ENCODE results near the gene METAP1D. TPM values are rescaled to one million over a fixed set of nuclear protein-coding genes. Genes with fewer than 3 reads are reported as not detected.
A peak's percentile ranks its signal among the peaks of the same experiment; 100 is the strongest.

METAP1D gene
- total and polyA plus RNA-seq, 11 donors = 2.9 to 7.0 (median 5.3) TPM

DNA sequence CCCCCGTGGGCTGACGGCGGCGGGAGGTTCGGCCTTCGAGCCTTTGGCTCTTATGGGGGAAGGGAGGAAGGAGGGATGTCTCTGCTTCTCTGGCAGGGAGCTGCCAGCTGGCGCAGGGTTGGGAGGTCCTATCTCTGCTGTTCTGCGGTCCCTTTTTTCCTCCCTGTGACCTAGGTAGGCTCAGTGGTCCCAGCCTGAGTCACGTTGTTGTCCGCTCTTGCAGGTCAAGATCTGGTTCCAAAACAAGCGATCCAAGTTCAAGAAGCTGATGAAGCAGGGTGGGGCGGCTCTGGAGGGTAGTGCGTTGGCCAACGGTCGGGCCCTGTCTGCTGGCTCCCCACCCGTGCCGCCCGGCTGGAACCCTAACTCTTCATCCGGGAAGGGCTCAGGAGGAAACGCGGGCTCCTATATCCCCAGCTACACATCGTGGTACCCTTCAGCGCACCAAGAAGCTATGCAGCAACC, 88.1 kb downstream of the METAP1D start:
- H3K4me3 ChIP-seq = no peak overlapping the region
- intact Hi-C loops (cut with DNase I) = loop anchor here in 2 of 10 donors (10.0 kb wide), 1 partner anchor 163 kb away; the partner anchor contains the start of gene HAT1 (in 2 of the 2)
- ATAC-seq (no peak), DNase-seq (peak in 1 of 5 donors; percentile 27)
- H3K4me1 ChIP-seq = peaks cover 3 to 56% (median 26%) of the 10 kb centered on the region in 12 donors
- H3K27me3 ChIP-seq = peaks cover 95 to 100% (median 100%) of the 10 kb centered on the region in 9 donors
- WGBS, 4 donors = 5 to 11% (median 10%) methylated on average over 21 to 23 of the region's 23 CpGs
- H3K9me3 ChIP-seq = no peaks in the 10 kb centered on the region
- H3K36me3 ChIP-seq = no peaks in the 10 kb centered on the region
- no peak for TF ChIP-seq POLR2A (IDR thresholded peaks at IDR 0.05)
- TF ChIP-seq, protein P1, sequence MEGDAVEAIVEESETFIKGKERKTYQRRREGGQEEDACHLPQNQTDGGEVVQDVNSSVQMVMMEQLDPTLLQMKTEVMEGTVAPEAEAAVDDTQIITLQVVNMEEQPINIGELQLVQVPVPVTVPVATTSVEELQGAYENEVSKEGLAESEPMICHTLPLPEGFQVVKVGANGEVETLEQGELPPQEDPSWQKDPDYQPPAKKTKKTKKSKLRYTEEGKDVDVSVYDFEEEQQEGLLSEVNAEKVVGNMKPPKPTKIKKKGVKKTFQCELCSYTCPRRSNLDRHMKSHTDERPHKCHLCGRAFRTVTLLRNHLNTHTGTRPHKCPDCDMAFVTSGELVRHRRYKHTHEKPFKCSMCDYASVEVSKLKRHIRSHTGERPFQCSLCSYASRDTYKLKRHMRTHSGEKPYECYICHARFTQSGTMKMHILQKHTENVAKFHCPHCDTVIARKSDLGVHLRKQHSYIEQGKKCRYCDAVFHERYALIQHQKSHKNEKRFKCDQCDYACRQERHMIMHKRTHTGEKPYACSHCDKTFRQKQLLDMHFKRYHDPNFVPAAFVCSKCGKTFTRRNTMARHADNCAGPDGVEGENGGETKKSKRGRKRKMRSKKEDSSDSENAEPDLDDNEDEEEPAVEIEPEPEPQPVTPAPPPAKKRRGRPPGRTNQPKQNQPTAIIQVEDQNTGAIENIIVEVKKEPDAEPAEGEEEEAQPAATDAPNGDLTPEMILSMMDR (IDR thresholded peaks at IDR 0.05) = no peak
- H3K27ac ChIP-seq = no peak overlapping the region

DNA sequence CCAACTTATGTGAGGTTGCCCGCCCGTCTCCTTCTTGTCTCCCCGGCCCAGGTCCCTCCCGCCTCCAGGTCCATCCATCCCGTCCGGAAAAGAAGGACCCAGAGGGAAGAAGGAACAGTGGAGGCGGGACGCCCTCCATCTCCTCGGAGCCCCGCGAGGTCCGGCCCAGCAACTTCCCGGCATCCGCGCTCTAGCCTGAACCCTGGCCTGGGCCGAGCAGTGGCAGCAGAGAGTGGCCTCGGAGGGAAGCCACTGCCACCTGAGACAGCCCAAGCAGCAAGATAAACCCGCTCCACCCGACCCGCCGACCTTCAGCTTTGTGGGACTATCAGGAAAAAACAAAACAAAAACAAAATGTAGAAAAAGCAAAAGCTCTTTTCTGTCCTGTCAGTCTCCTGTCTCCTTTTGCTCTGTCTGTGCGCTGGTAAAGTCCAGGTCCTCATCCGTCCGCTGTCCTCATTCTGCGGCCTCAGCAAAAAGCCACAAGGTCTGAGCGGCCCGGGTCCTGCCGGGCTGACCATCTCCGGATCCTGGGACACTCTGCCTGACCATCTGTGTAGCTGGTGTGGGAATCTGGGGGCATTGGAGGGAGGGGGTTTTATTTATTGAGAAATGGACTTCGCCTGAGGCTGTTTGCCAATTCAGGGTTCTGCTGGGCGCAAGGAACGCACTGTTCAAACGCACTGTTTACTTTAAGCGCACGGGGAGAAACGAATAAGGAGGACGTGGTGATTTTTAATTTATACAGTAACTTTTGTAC, 88.7 kb downstream of the METAP1D start:
- H3K27me3 ChIP-seq = peaks cover 94 to 100% (median 100%) of the 10 kb centered on the region in 9 donors
- no peak for DNase-seq
- 8 to 14% (median 12%) methylated on average over 22 to 37 of the region's 37 CpGs for WGBS, 4 donors

DNA sequence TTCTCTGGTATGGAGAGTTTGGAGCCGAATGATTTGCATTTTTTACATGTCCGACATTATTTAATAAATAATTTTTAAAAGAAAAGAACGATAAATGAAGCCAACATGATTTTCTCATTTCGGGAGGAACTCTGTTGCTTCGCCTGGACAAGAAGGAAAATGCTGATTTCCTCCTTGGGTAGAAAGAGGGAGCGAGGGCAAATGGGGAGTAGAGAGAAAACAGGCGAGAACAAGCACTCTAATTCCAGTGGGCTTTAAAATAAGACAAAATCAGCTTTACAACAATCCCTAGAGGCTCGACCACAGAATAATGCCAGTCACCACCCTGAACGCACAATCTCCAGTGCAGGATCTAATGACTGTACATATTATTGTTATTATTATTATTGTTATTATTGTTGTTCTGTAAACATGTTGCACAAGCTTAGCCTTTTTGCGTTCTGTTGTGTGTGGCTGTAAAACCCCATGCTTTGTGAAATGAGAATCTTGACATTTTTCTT, 89.3 kb downstream of the METAP1D start:
- no peak overlapping the region for H3K27ac ChIP-seq
- H3K36me3 ChIP-seq = no peaks in the 10 kb centered on the region
- H3K4me3 ChIP-seq = no peak overlapping the region
- no peak for DNase-seq
- peaks cover 3 to 47% (median 25%) of the 10 kb centered on the region in 12 donors for H3K4me1 ChIP-seq
- no peak for ATAC-seq
- intact Hi-C loops (cut with DNase I) = loop anchor here in 2 of 10 donors (10.0 kb wide), 1 partner anchor 164 kb away; the partner anchor contains the start of gene HAT1 (in 2 of the 2)
- 16 to 24% (median 18%) methylated on average over 10 of the region's 10 CpGs for WGBS, 4 donors
- TF ChIP-seq, protein P1 (IDR thresholded peaks at IDR 0.05) = no peak
- TF ChIP-seq POLR2A (IDR thresholded peaks at IDR 0.05) = no peak
- no peaks in the 10 kb centered on the region for H3K9me3 ChIP-seq
- H3K27me3 ChIP-seq = peaks cover 94 to 100% (median 100%) of the 10 kb centered on the region in 9 donors

More for the DNA sequence above, 88.7 kb downstream of the METAP1D start:
- Histone ChIP-seq H3K9me3 (no peaks in the 10 kb centered on the region), H3K27ac (no peak overlapping the region), H3K4me1 (peaks cover 3 to 50% (median 26%) of the 10 kb centered on the region in 12 donors), H3K4me3 (no peak overlapping the region), H3K36me3 (no peaks in the 10 kb centered on the region)
- TF ChIP-seq POLR2A (IDR thresholded peaks at IDR 0.05) = no peak
- TF ChIP-seq, protein P1 (IDR thresholded peaks at IDR 0.05) = no peak
- ATAC-seq = no peak
- intact Hi-C loops (cut with DNase I) = loop anchor here in 2 of 10 donors (10.0 kb wide), 1 partner anchor 164 kb away; the partner anchor contains the start of gene HAT1 (in 2 of the 2)

DNA sequence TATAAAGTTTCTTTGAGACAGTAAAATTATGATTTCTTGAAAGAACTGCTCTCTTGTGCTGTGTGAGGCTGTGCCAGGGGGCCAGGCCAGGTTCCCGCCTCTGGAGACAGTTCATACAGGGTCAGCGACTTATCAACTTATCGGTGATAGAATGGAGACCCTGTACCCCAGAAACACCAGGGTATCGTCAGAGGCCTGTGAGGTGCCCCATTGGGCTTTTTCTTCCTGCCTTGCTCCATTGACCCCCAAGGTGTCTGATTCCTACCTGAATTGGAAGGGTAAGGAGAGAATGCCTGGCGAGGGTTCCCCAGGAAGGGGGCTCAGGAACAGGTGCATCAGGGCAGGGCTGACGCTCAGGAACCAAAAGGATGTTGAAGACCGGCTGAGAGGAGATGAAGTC, 89.9 kb downstream of the METAP1D start:
- intact Hi-C loops (cut with DNase I) = loop anchor here in 2 of 10 donors (10.0 kb wide), 1 partner anchor 165 kb away; the partner anchor contains the start of gene HAT1 (in 2 of the 2)
- TF ChIP-seq, protein P1 (IDR thresholded peaks at IDR 0.05) = no peak
- TF ChIP-seq POLR2A (IDR thresholded peaks at IDR 0.05) = no peak
- WGBS, 4 donors = 22 to 36% (median 32%) methylated on average over 7 of the region's 7 CpGs
- Histone ChIP-seq H3K27ac (no peak overlapping the region), H3K4me1 (peaks cover 3 to 47% (median 24%) of the 10 kb centered on the region in 12 donors), H3K36me3 (no peaks in the 10 kb centered on the region), H3K4me3 (no peak overlapping the region), H3K9me3 (no peaks in the 10 kb centered on the region), H3K27me3 (peaks cover 94 to 100% (median 100%) of the 10 kb centered on the region in 9 donors)
- ATAC-seq (no peak), DNase-seq (no peak)
